ENCODE results near the gene ABHD6.

Gene ABHD6

GRCh38 chr3:58214484-58215316 lies 22.9 kb upstream of the ABHD6 start:
- H3K4me2 ChIP-seq (ENCODE audit: low read depth, low read length): peak overlapping the region; percentile 58
- DNase-seq: peak; percentile 66
- H3K27me3 ChIP-seq (replicated peaks; ENCODE audit: insufficient read depth, low read length): no peaks in the 10 kb centered on the region
- no peaks in the 10 kb centered on the region for H3K9me2 ChIP-seq (replicated peaks; ENCODE audit: insufficient read depth, low read length)
- H3K27ac ChIP-seq (ENCODE audit: low read length): peak overlapping the region; percentile 62
- H3K4me1 ChIP-seq (ENCODE audit: low read length): peaks cover 27% of the 10 kb centered on the region
- no peaks in the 10 kb centered on the region for H3K36me3 ChIP-seq (replicated peaks; ENCODE audit: insufficient read depth, low read length)
- peaks cover 13% of the 10 kb centered on the region for H3F3A ChIP-seq (ENCODE audit: insufficient read depth, low read length)
- H3K9me3 ChIP-seq (replicated peaks; ENCODE audit: insufficient read depth, low read length): no peaks in the 10 kb centered on the region
- H4K20me1 ChIP-seq (ENCODE audit: insufficient read depth, low read length): no peaks in the 10 kb centered on the region
- H3K9ac ChIP-seq (ENCODE audit: low read length): peak overlapping the region; percentile 22; the same call in 1 of the 2 replicates
- peak overlapping the region; percentile 40 for H2AFZ ChIP-seq (ENCODE audit: low read length)
- no peaks in the 10 kb centered on the region for H3K79me2 ChIP-seq (ENCODE audit: low read length)
- TF ChIP-seq EZH2phosphoT487 (IDR thresholded peaks at IDR 0.05; ENCODE audit: low read length): no peak
- TF ChIP-seq, protein P1, sequence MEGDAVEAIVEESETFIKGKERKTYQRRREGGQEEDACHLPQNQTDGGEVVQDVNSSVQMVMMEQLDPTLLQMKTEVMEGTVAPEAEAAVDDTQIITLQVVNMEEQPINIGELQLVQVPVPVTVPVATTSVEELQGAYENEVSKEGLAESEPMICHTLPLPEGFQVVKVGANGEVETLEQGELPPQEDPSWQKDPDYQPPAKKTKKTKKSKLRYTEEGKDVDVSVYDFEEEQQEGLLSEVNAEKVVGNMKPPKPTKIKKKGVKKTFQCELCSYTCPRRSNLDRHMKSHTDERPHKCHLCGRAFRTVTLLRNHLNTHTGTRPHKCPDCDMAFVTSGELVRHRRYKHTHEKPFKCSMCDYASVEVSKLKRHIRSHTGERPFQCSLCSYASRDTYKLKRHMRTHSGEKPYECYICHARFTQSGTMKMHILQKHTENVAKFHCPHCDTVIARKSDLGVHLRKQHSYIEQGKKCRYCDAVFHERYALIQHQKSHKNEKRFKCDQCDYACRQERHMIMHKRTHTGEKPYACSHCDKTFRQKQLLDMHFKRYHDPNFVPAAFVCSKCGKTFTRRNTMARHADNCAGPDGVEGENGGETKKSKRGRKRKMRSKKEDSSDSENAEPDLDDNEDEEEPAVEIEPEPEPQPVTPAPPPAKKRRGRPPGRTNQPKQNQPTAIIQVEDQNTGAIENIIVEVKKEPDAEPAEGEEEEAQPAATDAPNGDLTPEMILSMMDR (IDR thresholded peaks at IDR 0.05; ENCODE audit: low read length): peak; percentile 48
- no peak for TF ChIP-seq EZH2 (optimal IDR thresholded peaks at IDR 0.05; ENCODE audit: low read depth, low read length)
- peak overlapping the region; percentile 17; the same call in 1 of the 2 replicates for H3K4me3 ChIP-seq (ENCODE audit: low read length)

DNA sequence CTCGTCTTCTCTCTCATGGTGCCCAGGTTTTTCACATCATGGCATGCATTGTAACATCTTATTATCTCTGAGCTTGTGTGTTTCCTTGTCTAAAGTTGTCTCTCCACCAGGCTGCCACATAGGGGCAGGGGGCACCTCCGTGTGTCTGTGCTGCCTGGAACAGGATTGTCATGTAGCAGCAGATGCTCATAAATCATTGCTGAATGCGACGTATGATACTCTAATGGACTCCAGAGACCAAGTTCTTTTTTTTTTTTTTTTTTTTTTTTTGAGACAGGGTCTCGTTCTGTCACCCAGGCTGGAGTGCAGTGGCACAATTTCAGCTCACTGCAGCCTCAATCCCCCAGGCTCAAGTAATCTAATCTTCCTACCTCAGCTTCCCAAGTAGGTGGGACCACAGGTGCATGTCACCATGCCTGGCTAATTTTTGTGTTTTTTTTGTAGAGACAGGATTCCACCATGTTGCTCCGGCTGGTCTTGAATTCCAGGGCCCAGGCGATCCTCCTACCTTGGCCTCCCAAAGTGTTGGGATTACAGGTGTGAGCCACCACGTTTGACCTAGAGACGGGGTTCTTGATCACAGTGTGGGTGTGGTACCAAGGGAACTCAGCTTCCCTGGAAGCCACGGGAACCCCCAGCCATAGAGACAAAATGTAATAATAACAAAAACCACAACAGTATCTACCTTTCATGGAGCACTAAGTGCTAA lies 22.1 kb upstream of the ABHD6 start:
- H3K9ac ChIP-seq (ENCODE audit: low read length): 0 out of 2 replicates have a peak overlapping the region, but pooled peaks have one; percentile 22
- no peak for DNase-seq
- peak overlapping the region; percentile 40; the same call in 1 of the 2 replicates for H2AFZ ChIP-seq (ENCODE audit: low read length)
- H3K9me3 ChIP-seq (replicated peaks; ENCODE audit: insufficient read depth, low read length): no peaks in the 10 kb centered on the region
- peak overlapping the region; percentile 58; the same call in 1 of the 2 replicates for H3K4me2 ChIP-seq (ENCODE audit: low read depth, low read length)
- no peaks in the 10 kb centered on the region for H3K79me2 ChIP-seq (ENCODE audit: low read length)
- H3F3A ChIP-seq (ENCODE audit: insufficient read depth, low read length): peaks cover 13% of the 10 kb centered on the region
- H3K4me1 ChIP-seq (ENCODE audit: low read length): peaks cover 27% of the 10 kb centered on the region
- no peaks in the 10 kb centered on the region for H4K20me1 ChIP-seq (ENCODE audit: insufficient read depth, low read length)
- TF ChIP-seq, protein P1 (IDR thresholded peaks at IDR 0.05; ENCODE audit: low read length): no peak
- no peak for TF ChIP-seq EZH2 (optimal IDR thresholded peaks at IDR 0.05; ENCODE audit: low read depth, low read length)
- TF ChIP-seq EZH2phosphoT487 (IDR thresholded peaks at IDR 0.05; ENCODE audit: low read length): no peak
- no peaks in the 10 kb centered on the region for H3K9me2 ChIP-seq (replicated peaks; ENCODE audit: insufficient read depth, low read length)
- H3K27me3 ChIP-seq (replicated peaks; ENCODE audit: insufficient read depth, low read length): no peaks in the 10 kb centered on the region
- H3K27ac ChIP-seq (ENCODE audit: low read length): peak overlapping the region; percentile 62; the same call in 1 of the 2 replicates
- no peaks in the 10 kb centered on the region for H3K36me3 ChIP-seq (replicated peaks; ENCODE audit: insufficient read depth, low read length)
- H3K4me3 ChIP-seq (ENCODE audit: low read length): peak overlapping the region; percentile 17; the same call in 1 of the 2 replicates

GRCh38 chr3:58216496-58217195 lies 20.9 kb upstream of the ABHD6 start:
- Histone ChIP-seq H2AFZ (ENCODE audit: low read length) (no peak overlapping the region), H3K4me1 (ENCODE audit: low read length) (peaks cover 27% of the 10 kb centered on the region)

More at GRCh38 chr3:58216496-58217195, 20.9 kb upstream of the ABHD6 start:
- Histone ChIP-seq H3K4me2 (ENCODE audit: low read depth, low read length) (peak overlapping the region; percentile 21; the same call in 1 of the 2 replicates), H3K79me2 (ENCODE audit: low read length) (no peaks in the 10 kb centered on the region), H3K36me3 (replicated peaks; ENCODE audit: insufficient read depth, low read length) (no peaks in the 10 kb centered on the region), H3F3A (ENCODE audit: insufficient read depth, low read length) (peaks cover 13% of the 10 kb centered on the region), H3K27me3 (replicated peaks; ENCODE audit: insufficient read depth, low read length) (no peaks in the 10 kb centered on the region), H3K9me2 (replicated peaks; ENCODE audit: insufficient read depth, low read length) (no peaks in the 10 kb centered on the region), H3K9ac (ENCODE audit: low read length) (no peak overlapping the region), H3K9me3 (replicated peaks; ENCODE audit: insufficient read depth, low read length) (no peaks in the 10 kb centered on the region), H4K20me1 (ENCODE audit: insufficient read depth, low read length) (no peaks in the 10 kb centered on the region), H3K4me3 (ENCODE audit: low read length) (no peak overlapping the region), H3K27ac (ENCODE audit: low read length) (no peak overlapping the region)
- DNase-seq: no peak
- no peak for TF ChIP-seq EZH2phosphoT487 (IDR thresholded peaks at IDR 0.05; ENCODE audit: low read length)
- no peak for TF ChIP-seq EZH2 (optimal IDR thresholded peaks at IDR 0.05; ENCODE audit: low read depth, low read length)
- TF ChIP-seq, protein P1 (IDR thresholded peaks at IDR 0.05; ENCODE audit: low read length): no peak

All from MM.1S (cell line).